Nephron progenitor cell (in vitro differentiated cells): Measurements from ENCODE around the gene ACER1.
A peak's percentile ranks its signal among the peaks of the same experiment; 100 is the strongest.

ENCODE experiments used
- DNase-seq: peaks from one replicate; pipeline ENCODE4 v3.0.0; 2021
- H3K27ac Mint-ChIP-seq: 2 replicates; pipeline ENCODE4 v1.8.0; 2021; ENCODE audit warnings: mild to moderate bottlenecking, moderate library complexity, mixed read lengths
- H3K27me3 Mint-ChIP-seq: 2 replicates; pipeline ENCODE4 v1.8.0; 2021; ENCODE audit warnings: mild to moderate bottlenecking, low read depth, mixed read lengths; ENCODE audit not compliant: poor library complexity
- H3K36me3 Mint-ChIP-seq: 2 replicates; pipeline ENCODE4 v1.8.0; 2021; ENCODE audit warnings: low read depth, mixed read lengths
- H3K4me1 Mint-ChIP-seq: 2 replicates; pipeline ENCODE4 v1.8.0; 2021; ENCODE audit warnings: mixed read lengths
- H3K4me3 Mint-ChIP-seq: 2 replicates; pipeline ENCODE4 v1.8.0; 2021; ENCODE audit warnings: mild to moderate bottlenecking, moderate library complexity, mixed read lengths
- H3K9me3 Mint-ChIP-seq: 2 replicates; pipeline ENCODE4 v1.8.0; 2021; ENCODE audit warnings: mild to moderate bottlenecking, moderate library complexity, mixed read lengths
- CTCF ChIP-seq: fragments of 200-600 bp; sonication (generic); IDR thresholded peaks from 2 replicates; pipeline ENCODE4 v1.5.0; 2021; ENCODE audit warnings: antibody characterized with exemption

ACER1 gene

GRCh38 chr19:6333439-6333838, at the start of gene ACER1:
Gene ACER1, minus strand, starts transcription at chr19:6333612. Its CDS starts 61 bp downstream, at chr19:6333551.
- Mint-ChIP-seq H3K4me1 (no peaks in the 10 kb centered on the region), H3K36me3 (no peaks in the 10 kb centered on the region)

GRCh38 chr19:6383188-6383587, 49.8 kb upstream of the ACER1 start:
- no peak overlapping the region for H3K4me3 Mint-ChIP-seq
- H3K27me3 Mint-ChIP-seq: peaks cover 4% of the 10 kb centered on the region
- peaks cover 5% of the 10 kb centered on the region for H3K4me1 Mint-ChIP-seq
- H3K36me3 Mint-ChIP-seq: peaks cover 77% of the 10 kb centered on the region
- DNase-seq: no peak
- no peak for TF ChIP-seq CTCF
- peaks cover 11% of the 10 kb centered on the region for H3K9me3 Mint-ChIP-seq
- no peak overlapping the region for H3K27ac Mint-ChIP-seq

More at GRCh38 chr19:6333439-6333838, at the start of gene ACER1:
- Mint-ChIP-seq H3K27me3 (peaks cover 10% of the 10 kb centered on the region), H3K9me3 (no peaks in the 10 kb centered on the region), H3K4me3 (no peak within 1 kb of the TSS), H3K27ac (no peak within 1 kb of the TSS)
- no peak for TF ChIP-seq CTCF
- DNase-seq: no peak

GRCh38 chr19:6381030-6381750, 47.8 kb upstream of the ACER1 start:
- Mint-ChIP-seq H3K4me3 (no peak overlapping the region), H3K36me3 (peaks cover 67% of the 10 kb centered on the region), H3K27me3 (peaks cover under 1% of the 10 kb centered on the region), H3K9me3 (peaks cover 11% of the 10 kb centered on the region), H3K4me1 (peaks cover 18% of the 10 kb centered on the region), H3K27ac (no peak overlapping the region)
- no peak for TF ChIP-seq CTCF
- no peak for DNase-seq

GRCh38 chr19:6379744-6380143, 46.3 kb upstream of the ACER1 start:
- Mint-ChIP-seq H3K27ac (peak overlapping the region; percentile 92), H3K27me3 (no peaks in the 10 kb centered on the region), H3K36me3 (peaks cover 56% of the 10 kb centered on the region), H3K4me3 (no peak overlapping the region), H3K4me1 (peaks cover 22% of the 10 kb centered on the region), H3K9me3 (peaks cover 11% of the 10 kb centered on the region)
- no peak for DNase-seq
- TF ChIP-seq CTCF: no peak

- peak overlapping the region; percentile 71 for H3K27ac Mint-ChIP-seq
- H3K9me3 Mint-ChIP-seq: peaks cover 11% of the 10 kb centered on the region
- no peak for DNase-seq
- no peak for TF ChIP-seq CTCF
- H3K36me3 Mint-ChIP-seq: peaks cover 52% of the 10 kb centered on the region
- H3K4me3 Mint-ChIP-seq: no peak overlapping the region
- peaks cover 33% of the 10 kb centered on the region for H3K4me1 Mint-ChIP-seq
- no peaks in the 10 kb centered on the region for H3K27me3 Mint-ChIP-seq
Observed at GRCh38 chr19:6378486-6378885, 45.1 kb upstream of the ACER1 start.

GRCh38 chr19:6378041-6378440, 44.6 kb upstream of the ACER1 start:
- no peak overlapping the region for H3K4me3 Mint-ChIP-seq
- H3K9me3 Mint-ChIP-seq: peaks cover 11% of the 10 kb centered on the region
- H3K4me1 Mint-ChIP-seq: peaks cover 33% of the 10 kb centered on the region
- H3K27me3 Mint-ChIP-seq: no peaks in the 10 kb centered on the region
- DNase-seq: peak; percentile 21
- H3K27ac Mint-ChIP-seq: peak overlapping the region; percentile 71
- TF ChIP-seq CTCF: no peak
- peaks cover 47% of the 10 kb centered on the region for H3K36me3 Mint-ChIP-seq
